ENCODE results near the gene ENTPD7. TPM values are rescaled to one million over a fixed set of nuclear protein-coding genes. Genes with fewer than 3 reads are reported as not detected.
A peak's percentile ranks its signal among the peaks of the same experiment; 100 is the strongest.

ENTPD7 gene
- total and polyA plus RNA-seq, 7 experiments from 2014 or later, result 0.47 to 6.6 (median 3.2) TPM

DNA sequence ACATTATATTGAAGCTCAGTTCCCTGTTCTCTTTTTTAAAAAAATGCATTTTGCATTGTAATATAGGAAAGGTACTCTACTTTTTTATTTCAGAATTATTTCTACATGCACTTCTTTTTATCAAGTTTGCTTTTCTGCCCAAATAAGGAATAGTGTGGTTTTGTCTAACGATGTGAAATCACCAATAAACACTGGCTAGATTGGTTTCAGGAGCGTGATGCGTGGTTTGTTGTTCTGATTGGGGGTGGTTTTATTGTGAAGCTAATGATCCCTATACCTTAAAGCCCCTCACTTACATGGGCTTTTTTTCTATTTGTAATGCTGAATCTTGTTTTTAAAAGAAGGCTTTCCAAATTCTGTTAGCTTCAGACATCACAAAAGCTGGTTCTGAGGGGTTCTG is 17.6 kb downstream of the ENTPD7 start:
- Histone ChIP-seq H3K27me3 (ENCODE audit: control insufficient read depth in 2 of 2, insufficient read depth in 2 of 2, low read length in 2 of 2) (no peaks in the 10 kb centered on the region), H3K36me3 (ENCODE audit: control insufficient read depth in 2 of 3, insufficient read depth in 3 of 3, low read length in 3 of 3) (peaks cover 0 to 19% (median 3%) of the 10 kb centered on the region in 3 experiments), H3K4me1 (ENCODE audit: control insufficient read depth in 2 of 2, insufficient read depth in 2 of 2, low read length in 2 of 2) (no peaks in the 10 kb centered on the region), H3K27ac (ENCODE audit: low read depth, low read length) (no peak overlapping the region), H3K9me3 (ENCODE audit: control insufficient read depth in 2 of 3, low read length in 3 of 3) (no peaks in the 10 kb centered on the region), H3K4me3 (ENCODE audit: low read length) (no peak overlapping the region)
- Mint-ChIP-seq H3K36me3 (peaks cover 0 to 19% (median 10%) of the 10 kb centered on the region in 5 donors), H3K4me1 (peaks cover 0 to 5% (median 0%) of the 10 kb centered on the region in 7 donors), H3K27me3 (no peaks in the 10 kb centered on the region), H3K27ac (no peak overlapping the region), H3K9me3 (no peaks in the 10 kb centered on the region), H3K4me3 (no peak overlapping the region)
- ATAC-seq, result no peak
- no peak for DNase-seq
- intact Hi-C loops (cut with micrococcal nuclease), result no loop called here
- CTCF ChIA-PET, result no interaction called here
- POLR2A ChIA-PET, result no interaction called here

DNA sequence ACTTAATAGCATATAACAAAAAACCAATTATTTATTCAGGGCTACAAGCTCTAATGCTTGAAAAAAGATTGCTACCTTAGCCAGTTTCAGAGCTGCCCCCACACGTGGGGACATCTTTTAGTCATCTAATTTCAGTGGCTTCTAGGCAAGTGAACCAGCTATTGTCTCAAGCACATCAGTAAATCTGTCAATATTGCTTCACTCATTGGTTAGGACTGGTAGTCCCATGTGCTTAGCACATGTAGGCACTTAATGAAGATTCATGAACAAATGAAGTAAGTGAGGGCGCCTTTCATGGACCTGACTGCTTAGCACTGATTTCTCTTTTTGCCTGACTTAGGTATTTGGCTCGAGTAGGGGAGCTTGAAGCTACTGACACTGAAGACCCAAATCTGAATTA is 19.6 kb downstream of the ENTPD7 start:
- Mint-ChIP-seq H3K4me1 (peaks cover 0 to 5% (median 0%) of the 10 kb centered on the region in 7 donors), H3K27ac (no peak overlapping the region), H3K36me3 (peaks cover 0 to 16% (median 12%) of the 10 kb centered on the region in 5 donors), H3K4me3 (no peak overlapping the region), H3K27me3 (no peaks in the 10 kb centered on the region), H3K9me3 (no peaks in the 10 kb centered on the region)
- H3K36me3 ChIP-seq (ENCODE audit: control insufficient read depth in 2 of 3, insufficient read depth in 3 of 3, low read length in 3 of 3), result peaks cover 0 to 19% (median 3%) of the 10 kb centered on the region in 3 experiments
- ChIA-PET CTCF (no interaction called here), POLR2A (no interaction called here)
- no peaks in the 10 kb centered on the region for H3K9me3 ChIP-seq (ENCODE audit: control insufficient read depth in 2 of 3, low read length in 3 of 3)
- no peak overlapping the region for H3K27ac ChIP-seq (ENCODE audit: low read depth, low read length)
- H3K4me3 ChIP-seq (ENCODE audit: low read length), result no peak overlapping the region
- no peak for DNase-seq
- intact Hi-C loops (cut with micrococcal nuclease), result no loop called here
- no peak for ATAC-seq
- no peaks in the 10 kb centered on the region for H3K27me3 ChIP-seq (ENCODE audit: control insufficient read depth in 2 of 2, insufficient read depth in 2 of 2, low read length in 2 of 2)
- H3K4me1 ChIP-seq (ENCODE audit: control insufficient read depth in 2 of 2, insufficient read depth in 2 of 2, low read length in 2 of 2), result no peaks in the 10 kb centered on the region

DNA sequence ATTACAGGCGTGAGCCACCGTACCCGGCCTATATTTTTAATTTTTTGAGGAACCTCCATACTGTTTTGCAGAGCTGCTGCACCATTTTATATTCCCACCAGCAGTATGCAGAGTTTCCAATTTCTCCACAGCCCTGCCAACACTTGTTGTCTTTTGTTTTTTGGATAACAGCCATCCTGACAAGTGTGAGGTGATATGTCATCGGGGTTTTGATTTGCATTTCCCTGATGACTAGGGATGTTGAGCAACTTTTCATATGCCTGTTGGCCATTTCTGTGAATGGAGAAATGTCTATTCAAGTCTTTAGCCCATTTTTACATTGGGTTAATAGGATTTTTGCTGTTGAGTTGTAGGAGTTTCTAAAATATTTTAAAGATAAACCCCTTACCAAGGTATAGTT is 22.2 kb downstream of the ENTPD7 start:
- Histone ChIP-seq H3K27me3 (ENCODE audit: control insufficient read depth in 2 of 2, insufficient read depth in 2 of 2, low read length in 2 of 2) (no peaks in the 10 kb centered on the region), H3K27ac (ENCODE audit: low read depth, low read length) (no peak overlapping the region), H3K9me3 (ENCODE audit: control insufficient read depth in 2 of 3, low read length in 3 of 3) (no peaks in the 10 kb centered on the region), H3K4me1 (ENCODE audit: control insufficient read depth in 2 of 2, insufficient read depth in 2 of 2, low read length in 2 of 2) (no peaks in the 10 kb centered on the region), H3K36me3 (ENCODE audit: control insufficient read depth in 2 of 3, insufficient read depth in 3 of 3, low read length in 3 of 3) (peaks cover 0 to 19% (median 3%) of the 10 kb centered on the region in 3 experiments), H3K4me3 (ENCODE audit: low read length) (no peak overlapping the region)
- DNase-seq, result no peak
- H3K27ac Mint-ChIP-seq, result no peak overlapping the region
- H3K4me1 Mint-ChIP-seq, result peaks cover 0 to 12% (median 0%) of the 10 kb centered on the region in 7 donors
- peaks cover 0 to 27% (median 12%) of the 10 kb centered on the region in 5 donors for H3K36me3 Mint-ChIP-seq
- H3K9me3 Mint-ChIP-seq, result no peaks in the 10 kb centered on the region
- H3K27me3 Mint-ChIP-seq, result no peaks in the 10 kb centered on the region
- intact Hi-C loops (cut with micrococcal nuclease), result no loop called here
- H3K4me3 Mint-ChIP-seq, result no peak overlapping the region
- ATAC-seq, result no peak
- CTCF ChIA-PET, result interaction anchor here (0.6 kb wide), 1 partner anchor 23 kb away, joined by 5 read pairs; no protein-coding TSS in a partner anchor
- POLR2A ChIA-PET, result interaction anchor here (0.6 kb wide), 1 partner anchor 523 kb away, joined by 4 read pairs; no protein-coding TSS in a partner anchor

DNA sequence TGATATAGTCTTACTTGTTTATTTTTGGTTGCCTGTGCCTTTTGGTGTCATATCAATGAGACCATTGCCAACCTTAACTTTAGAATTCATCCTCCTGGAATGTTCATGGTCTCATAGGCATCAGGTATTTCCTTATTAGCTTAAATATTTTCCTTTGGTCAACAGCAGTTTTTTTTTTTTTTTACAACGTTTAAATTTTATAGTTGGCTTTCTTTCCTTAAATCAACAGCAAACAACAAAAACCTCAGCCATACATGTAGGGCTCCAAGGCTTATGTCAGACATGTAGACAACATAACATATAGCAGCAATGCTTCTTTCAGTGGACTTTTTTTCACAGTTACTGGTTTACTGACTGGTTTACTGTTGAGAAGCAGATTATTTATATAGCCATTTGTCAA is 22.7 kb downstream of the ENTPD7 start:
- Histone ChIP-seq H3K36me3 (ENCODE audit: control insufficient read depth in 2 of 3, insufficient read depth in 3 of 3, low read length in 3 of 3) (peaks cover 0 to 19% (median 3%) of the 10 kb centered on the region in 3 experiments), H3K9me3 (ENCODE audit: control insufficient read depth in 2 of 3, low read length in 3 of 3) (no peaks in the 10 kb centered on the region), H3K4me1 (ENCODE audit: control insufficient read depth in 2 of 2, insufficient read depth in 2 of 2, low read length in 2 of 2) (no peaks in the 10 kb centered on the region), H3K27ac (ENCODE audit: low read depth, low read length) (no peak overlapping the region), H3K4me3 (ENCODE audit: low read length) (no peak overlapping the region), H3K27me3 (ENCODE audit: control insufficient read depth in 2 of 2, insufficient read depth in 2 of 2, low read length in 2 of 2) (no peaks in the 10 kb centered on the region)
- H3K27ac Mint-ChIP-seq, result no peak overlapping the region
- POLR2A ChIA-PET, result interaction anchor here (0.6 kb wide), 1 partner anchor 522 kb away, joined by 4 read pairs; no protein-coding TSS in a partner anchor
- ATAC-seq, result no peak
- CTCF ChIA-PET, result interaction anchor here (0.6 kb wide), 1 partner anchor 22 kb away, joined by 5 read pairs; no protein-coding TSS in a partner anchor
- no peaks in the 10 kb centered on the region for H3K27me3 Mint-ChIP-seq
- intact Hi-C loops (cut with micrococcal nuclease), result no loop called here
- H3K9me3 Mint-ChIP-seq, result no peaks in the 10 kb centered on the region
- peaks cover 0 to 27% (median 12%) of the 10 kb centered on the region in 5 donors for H3K36me3 Mint-ChIP-seq
- DNase-seq, result no peak
- H3K4me1 Mint-ChIP-seq, result peaks cover 0 to 8% (median 0%) of the 10 kb centered on the region in 7 donors
- H3K4me3 Mint-ChIP-seq, result no peak overlapping the region

DNA sequence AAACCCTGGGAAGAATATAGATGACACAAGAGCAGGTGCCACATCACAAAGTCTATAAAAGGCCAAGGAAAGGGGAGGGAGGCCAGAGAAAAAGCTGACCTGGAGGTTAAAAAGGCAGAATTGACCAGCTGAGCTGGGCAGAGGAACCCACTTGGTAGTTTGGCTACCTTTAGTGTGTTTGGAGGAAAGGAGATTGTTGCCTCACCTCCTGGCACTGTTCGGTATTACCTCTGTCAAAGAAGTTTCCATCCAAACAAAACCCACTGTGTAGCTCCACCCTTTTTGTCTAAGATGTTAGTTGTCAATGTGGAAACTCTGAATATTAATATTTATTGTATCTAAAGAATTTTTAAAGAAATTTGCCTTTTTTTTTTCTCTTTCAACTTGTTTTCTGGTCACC is 23.4 kb downstream of the ENTPD7 start:
- Mint-ChIP-seq H3K36me3 (peaks cover 0 to 27% (median 12%) of the 10 kb centered on the region in 5 donors), H3K4me1 (peaks cover 0 to 8% (median 0%) of the 10 kb centered on the region in 7 donors), H3K4me3 (no peak overlapping the region), H3K9me3 (no peaks in the 10 kb centered on the region), H3K27ac (no peak overlapping the region), H3K27me3 (no peaks in the 10 kb centered on the region)
- DNase-seq (no peak), ATAC-seq (no peak)
- ChIA-PET POLR2A (interaction anchor here (0.7 kb wide), 1 partner anchor 49 kb away, joined by 4 read pairs; the partner anchor contains the start of genes COX15 and CUTC), CTCF (no interaction called here)
- Histone ChIP-seq H3K4me1 (ENCODE audit: control insufficient read depth in 2 of 2, insufficient read depth in 2 of 2, low read length in 2 of 2) (no peaks in the 10 kb centered on the region), H3K27me3 (ENCODE audit: control insufficient read depth in 2 of 2, insufficient read depth in 2 of 2, low read length in 2 of 2) (no peaks in the 10 kb centered on the region), H3K27ac (ENCODE audit: low read depth, low read length) (no peak overlapping the region), H3K4me3 (ENCODE audit: low read length) (no peak overlapping the region), H3K36me3 (ENCODE audit: control insufficient read depth in 2 of 3, insufficient read depth in 3 of 3, low read length in 3 of 3) (peaks cover 0 to 19% (median 3%) of the 10 kb centered on the region in 3 experiments), H3K9me3 (ENCODE audit: control insufficient read depth in 2 of 3, low read length in 3 of 3) (no peaks in the 10 kb centered on the region)
- intact Hi-C loops (cut with micrococcal nuclease), result no loop called here

DNA sequence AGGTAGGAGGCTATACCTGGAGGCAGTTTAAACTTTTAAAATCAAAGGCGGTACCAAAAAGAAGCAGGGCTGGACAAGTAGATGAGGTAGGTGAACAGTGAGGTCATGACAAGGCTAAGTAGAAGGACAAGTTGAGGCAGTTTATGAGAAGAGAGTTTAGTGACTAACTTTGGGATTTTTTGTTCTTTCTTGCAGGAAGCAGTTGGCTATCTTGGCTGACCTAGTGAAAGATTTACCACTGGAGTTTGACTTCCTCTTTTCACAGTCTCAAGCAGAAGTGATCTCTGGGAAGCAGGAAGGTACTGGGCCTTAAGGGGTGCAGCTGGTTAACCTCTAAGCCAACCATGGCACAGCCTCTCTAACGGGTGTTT is 26.3 kb downstream of the ENTPD7 start:
- ATAC-seq, result peak; percentile 75
- intact Hi-C loops (cut with micrococcal nuclease), result no loop called here
- no peaks in the 10 kb centered on the region for H3K27me3 ChIP-seq (ENCODE audit: control insufficient read depth in 2 of 2, insufficient read depth in 2 of 2, low read length in 2 of 2)
- Mint-ChIP-seq H3K9me3 (no peaks in the 10 kb centered on the region), H3K36me3 (peaks cover 0 to 23% (median 4%) of the 10 kb centered on the region in 5 donors), H3K27me3 (no peaks in the 10 kb centered on the region), H3K27ac (peak overlapping the region in 1 of 9 donors; percentile 23), H3K4me3 (no peak overlapping the region), H3K4me1 (peaks cover 0 to 6% (median 0%) of the 10 kb centered on the region in 7 donors)
- H3K4me3 ChIP-seq (ENCODE audit: low read length), result no peak overlapping the region
- DNase-seq, result no peak
- H3K36me3 ChIP-seq (ENCODE audit: control insufficient read depth in 2 of 3, insufficient read depth in 3 of 3, low read length in 3 of 3), result peaks cover 0 to 3% (median 0%) of the 10 kb centered on the region in 3 experiments
- ChIA-PET CTCF (no interaction called here), POLR2A (no interaction called here)
- no peak overlapping the region for H3K27ac ChIP-seq (ENCODE audit: low read depth, low read length)
- no peaks in the 10 kb centered on the region for H3K4me1 ChIP-seq (ENCODE audit: control insufficient read depth in 2 of 2, insufficient read depth in 2 of 2, low read length in 2 of 2)
- no peaks in the 10 kb centered on the region for H3K9me3 ChIP-seq (ENCODE audit: control insufficient read depth in 2 of 3, low read length in 3 of 3)

DNA sequence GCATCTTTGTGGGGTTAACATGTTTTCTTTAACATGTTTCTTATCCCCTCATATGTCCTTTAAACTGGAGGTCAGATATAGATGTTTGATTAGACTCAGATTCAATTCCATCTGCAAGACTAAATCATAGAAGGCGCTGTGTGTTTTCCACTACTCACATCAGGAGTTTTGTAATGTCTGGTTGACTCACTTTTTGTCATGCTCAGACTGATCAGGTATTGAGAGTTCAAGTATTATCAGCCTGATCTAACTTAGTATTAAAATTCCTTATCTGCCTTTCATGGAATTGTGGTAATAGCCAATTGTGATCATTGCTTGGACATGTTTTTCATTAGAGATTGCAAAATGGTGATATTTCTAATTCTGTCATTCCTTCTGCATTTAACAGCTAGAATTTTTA is 30.2 kb downstream of the ENTPD7 start:
- Histone ChIP-seq H3K36me3 (ENCODE audit: control insufficient read depth in 2 of 3, insufficient read depth in 3 of 3, low read length in 3 of 3) (peaks cover 0 to 4% (median 0%) of the 10 kb centered on the region in 3 experiments), H3K9me3 (ENCODE audit: control insufficient read depth in 2 of 3, low read length in 3 of 3) (no peaks in the 10 kb centered on the region), H3K27ac (ENCODE audit: low read depth, low read length) (no peak overlapping the region), H3K27me3 (ENCODE audit: control insufficient read depth in 2 of 2, insufficient read depth in 2 of 2, low read length in 2 of 2) (no peaks in the 10 kb centered on the region), H3K4me1 (ENCODE audit: control insufficient read depth in 2 of 2, insufficient read depth in 2 of 2, low read length in 2 of 2) (no peaks in the 10 kb centered on the region), H3K4me3 (ENCODE audit: low read length) (no peak overlapping the region)
- ChIA-PET POLR2A (no interaction called here), CTCF (interaction anchor here (0.6 kb wide), 1 partner anchor 75 kb away, joined by 3 read pairs; no protein-coding TSS in a partner anchor)
- Mint-ChIP-seq H3K4me1 (peaks cover 0 to 6% (median 0%) of the 10 kb centered on the region in 7 donors), H3K27me3 (no peaks in the 10 kb centered on the region), H3K9me3 (no peaks in the 10 kb centered on the region), H3K27ac (no peak overlapping the region), H3K4me3 (no peak overlapping the region), H3K36me3 (peaks cover 0 to 44% (median 16%) of the 10 kb centered on the region in 5 donors)
- intact Hi-C loops (cut with micrococcal nuclease), result no loop called here
- no peak for DNase-seq
- no peak for ATAC-seq

All from naive thymus-derived CD4-positive, alpha-beta T cell (primary cell).